ENCODE data around the gene MKRN2. TPM values are rescaled to one million over a fixed set of nuclear protein-coding genes. Genes with fewer than 3 reads are reported as not detected.

MKRN2 gene
- total and polyA plus RNA-seq, 2 of the 8 experiments (the other 6 are each of a cell fraction or from before 2014, with no cell fraction given), result 15.3 to 17.6 TPM

DNA sequence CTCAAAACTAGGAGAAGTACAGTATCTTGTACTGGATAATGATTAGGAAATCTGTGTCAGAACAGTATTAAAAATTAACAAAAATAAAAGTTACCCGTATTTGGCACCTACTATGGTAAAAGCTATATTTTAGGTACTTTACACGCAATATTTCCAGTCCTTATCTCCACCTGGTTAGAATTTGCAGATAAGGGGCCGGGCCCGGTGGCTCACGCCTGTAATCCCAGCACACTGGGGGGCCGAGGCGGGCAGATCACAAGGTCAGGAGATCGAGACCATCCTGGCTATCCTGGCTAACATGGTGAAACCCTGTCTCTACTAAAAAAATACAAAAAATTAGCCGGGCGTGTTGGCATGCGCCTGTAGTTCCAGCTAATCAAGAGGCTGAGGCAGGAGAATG, 40.0 kb upstream of the MKRN2 start:
- Histone ChIP-seq H4K20me1 (replicated peaks in 1 of 2; ENCODE audit: control insufficient read depth in 1 of 2, insufficient read depth in 2 of 2, low read length in 2 of 2) (no peaks in the 10 kb centered on the region), H3K4ac (replicated peaks; ENCODE audit: insufficient read length, low read depth, low read length) (no peak overlapping the region), H3K27ac (ENCODE audit: low read depth, low read length) (no peak overlapping the region), H3K9ac (replicated peaks in 1 of 4; ENCODE audit: extremely low read depth in 1 of 4, low read depth in 3 of 4, low read length in 3 of 4) (no peak overlapping the region), H3K14ac (ENCODE audit: insufficient read length) (no peak overlapping the region), H3K18ac (ENCODE audit: extremely low read depth, low read length) (no peak overlapping the region), H2BK15ac (ENCODE audit: low read length) (no peak overlapping the region), H2BK120ac (replicated peaks; ENCODE audit: low read depth, low read length) (no peak overlapping the region), H3K23me2 (ENCODE audit: low read depth, low read length) (no peaks in the 10 kb centered on the region), H3K56ac (replicated peaks; ENCODE audit: insufficient read length, low read depth, low read length) (no peak overlapping the region), H3K4me2 (ENCODE audit: insufficient read depth in 1 of 2, low read depth in 2 of 2, low read length in 2 of 2) (no peak overlapping the region), H3K9me3 (ENCODE audit: insufficient read depth in 2 of 2, low read depth in 1 of 2, low read length in 1 of 2) (no peaks in the 10 kb centered on the region), H2AFZ (ENCODE audit: low read length) (no peak overlapping the region), H2AK5ac (ENCODE audit: low read depth, low read length) (no peak overlapping the region), H3K79me1 (ENCODE audit: low read depth, low read length) (peaks cover 2% of the 10 kb centered on the region; the same call in 1 of the 2 replicates), H4K8ac (ENCODE audit: extremely low read depth, insufficient read depth, low read length) (no peak overlapping the region), H3K79me2 (ENCODE audit: control insufficient read depth in 1 of 2, insufficient read depth in 2 of 2, low read length in 2 of 2) (no peaks in the 10 kb centered on the region), H3K4me1 (replicated peaks in 1 of 4; ENCODE audit: control insufficient read depth in 3 of 4, insufficient read depth in 4 of 4, low read length in 3 of 4) (no peaks in the 10 kb centered on the region), H2BK20ac (ENCODE audit: low read length) (no peak overlapping the region), H3K4me3 (ENCODE audit: extremely low read depth in 1 of 4, insufficient read depth in 2 of 4, low read depth in 3 of 4, low read length in 4 of 4) (no peak overlapping the region), H3K27me3 (replicated peaks in 1 of 4; ENCODE audit: control insufficient read depth in 3 of 4, extremely low read depth in 1 of 4, insufficient read depth in 3 of 4, low read length in 3 of 4) (no peaks in the 10 kb centered on the region), H2BK12ac (ENCODE audit: low read depth, low read length) (no peak overlapping the region), H2BK5ac (ENCODE audit: low read depth, low read length) (no peak overlapping the region), H3K23ac (ENCODE audit: insufficient read length) (no peak overlapping the region), H3K36me3 (ENCODE audit: control insufficient read depth in 2 of 4, insufficient read depth in 4 of 4, low read length in 3 of 4) (peaks cover 2 to 21% (median 7%) of the 10 kb centered on the region in 4 experiments; a peak in 5 of 8 replicates), H4K5ac (ENCODE audit: insufficient read length, low read depth, low read length) (no peak overlapping the region), H4K91ac (replicated peaks; ENCODE audit: insufficient read length, low read length) (no peak overlapping the region)
- no peak for DNase-seq (ENCODE audit: low read depth in 1 of 2, low spot score in 2 of 2)
- CTCF ChIA-PET (ENCODE audit: partially characterized antibody), result no interaction called here
- POLR2A ChIA-PET (ENCODE audit: partially characterized antibody), result interaction anchor here (1.1 kb wide), 1 partner anchor 9 kb away, joined by 3 read pairs; no protein-coding TSS in a partner anchor
- TF ChIP-seq BRCA1 (IDR thresholded peaks at IDR 0.05; ENCODE audit: low read depth, low read length) (no peak), FOSL1 (IDR thresholded peaks at IDR 0.05; ENCODE audit: insufficient read depth, low read depth, low read length) (no peak), JUND (IDR thresholded peaks at IDR 0.05; ENCODE audit: low read length) (no peak), CHD1 (IDR thresholded peaks at IDR 0.05; ENCODE audit: low read depth, low read length) (no peak), SP2 (IDR thresholded peaks at IDR 0.05; ENCODE audit: low read length) (no peak), NANOG (IDR thresholded peaks at IDR 0.05; ENCODE audit: insufficient read depth, low read depth, low read length, poor library complexity, severe bottlenecking) (no peak), RNF2 (IDR thresholded peaks at IDR 0.05; ENCODE audit: borderline replicate concordance, low read depth, low read length, missing control alignments, poor library complexity, severe bottlenecking) (no peak)
- FAIRE-seq, result no peak
- 98% methylated on average over 11 of the region's 11 CpGs; no CpG with 5 or more reads in 1 of the 2 experiments for WGBS, 2 experiments (ENCODE audit: extremely low coverage in 1 of 2, insufficient coverage in 1 of 2, insufficient read length in 1 of 2, insufficient replicate concordance in 2 of 2, low coverage in 1 of 2, low lambda C conversion rate in 2 of 2, missing lambda C conversion rate in 1 of 2)
